Thyroid gland (tissue), 4 donors: ENCODE measurements around the gene TAS2R40. TPM values are rescaled to one million over a fixed set of nuclear protein-coding genes. Genes with fewer than 3 reads are reported as not detected.

Experiments
- DNase-seq, 2 donors: peaks; one replicate each; pipeline ENCODE4 v3.0.0-alpha.2; 2019
- H3K27ac ChIP-seq, 3 donors: fragments of 200-600 bp; sonication (generic); 1 replicate in 2 of 3; 2 replicates in 1 of 3; pipeline ENCODE4 v1.5.1; 2016 to 2019; ENCODE audit warnings: mild to moderate bottlenecking in 1 of 3, moderate library complexity in 1 of 3
- H3K27me3 ChIP-seq: fragments of 200-600 bp; sonication (generic); one replicate; pipeline ENCODE4 v1.5.1; 2019
- H3K36me3 ChIP-seq, 2 donors: fragments of 200-600 bp; sonication (generic); one replicate each; pipeline ENCODE4 v1.5.1; 2016 to 2019
- H3K4me1 ChIP-seq, 2 donors: fragments of 200-600 bp; sonication (generic); one replicate each; pipeline ENCODE4 v1.5.1; 2017 to 2019
- H3K4me3 ChIP-seq, 3 donors: fragments of 200-600 bp; sonication (generic); replicated peaks in 1 of 3; 1 replicate in 2 of 3; 2 replicates in 1 of 3; pipeline ENCODE4 v1.5.1; 2016; ENCODE audit warnings: mild to moderate bottlenecking in 1 of 3
- H3K9me3 ChIP-seq: fragments of 200-600 bp; sonication (generic); one replicate; pipeline ENCODE4 v1.5.1; 2017
- CTCF ChIP-seq, 6 experiments: fragments of 200-600 bp in 3 of 6; fragments of 450-650 bp in 3 of 6; sonication (generic) in 3 of 6; IDR thresholded peaks; one replicate each; pipeline ENCODE4 v1.5.1; 2016 to 2019; ENCODE audit warnings: antibody characterized with exemption in 6 of 6, mild to moderate bottlenecking in 2 of 6, inconsistent platforms in 1 of 6, moderate library complexity in 1 of 6
- POLR2A ChIP-seq, 2 donors: fragments of 450-650 bp; IDR thresholded peaks; one replicate each; pipeline ENCODE4 v1.6.1; 2017; ENCODE audit warnings: antibody characterized with exemption in 2 of 2, mild to moderate bottlenecking in 2 of 2, moderate library complexity in 1 of 2
- WGBS, 2 donors: methylation state at CpG; one replicate each; pipeline ENCODE4 v1.1.5; 2017; 5-methylcytosine and 5-hydroxymethylcytosine counted together
- intact Hi-C: fragments of 100-400 bp; cut with DNase I; formaldehyde crosslinking; loops from one replicate; pipeline ENCODE4 v1.15.1; 2023
- total RNA-seq, 4 donors: library from RNA; depleted of rRNA; stranded (reverse); fragments of >200 nt; gene quantifications; one replicate each; pipeline ENCODE4 v1.2.3, GENCODE V29; 2016

Gene TAS2R40
- total RNA-seq, 4 donors from 2014 or later, result not detected

GRCh38 chr7:143181349-143181748 is 40.5 kb upstream of the TAS2R40 start:
- no peak for DNase-seq
- Histone ChIP-seq H3K9me3 (no peaks in the 10 kb centered on the region), H3K4me3 (no peak overlapping the region), H3K4me1 (no peaks in the 10 kb centered on the region), H3K36me3 (no peaks in the 10 kb centered on the region), H3K27ac (no peak overlapping the region), H3K27me3 (no peaks in the 10 kb centered on the region)
- WGBS, 2 donors, result 87 to 94% methylated on average over 2 of the region's 2 CpGs
- TF ChIP-seq POLR2A (IDR thresholded peaks at IDR 0.05), result no peak
- no peak for TF ChIP-seq CTCF (IDR thresholded peaks at IDR 0.05)
- intact Hi-C loops, result no loop called here

- Histone ChIP-seq H3K27ac (no peak within 1 kb of the TSS), H3K9me3 (no peaks in the 10 kb centered on the region), H3K27me3 (no peaks in the 10 kb centered on the region), H3K36me3 (no peaks in the 10 kb centered on the region), H3K4me1 (no peaks in the 10 kb centered on the region), H3K4me3 (no peak within 1 kb of the TSS)
- WGBS, 2 donors, result 90 to 95% methylated on average over 3 of the region's 3 CpGs
- no peak for DNase-seq
- TF ChIP-seq CTCF (IDR thresholded peaks at IDR 0.05) (no peak), POLR2A (IDR thresholded peaks at IDR 0.05) (no peak)
- intact Hi-C loops, result no loop called here
Observed at GRCh38 chr7:143183024-143183423, 38.8 kb upstream of the TAS2R40 start, which contains the start of gene TAS2R39. Gene TAS2R39 (plus strand): TSS chr7:143183419. CDS start chr7:143183419, 0 bp downstream.

GRCh38 chr7:143185551-143185950 is 36.3 kb upstream of the TAS2R40 start:
- TF ChIP-seq CTCF (IDR thresholded peaks at IDR 0.05) (no peak), POLR2A (IDR thresholded peaks at IDR 0.05) (no peak)
- Histone ChIP-seq H3K4me1 (no peaks in the 10 kb centered on the region), H3K27ac (no peak overlapping the region), H3K27me3 (no peaks in the 10 kb centered on the region), H3K9me3 (no peaks in the 10 kb centered on the region), H3K4me3 (no peak overlapping the region), H3K36me3 (no peaks in the 10 kb centered on the region)
- intact Hi-C loops, result no loop called here
- WGBS, 2 donors, result 70 to 71% methylated on average over 1 of the region's 1 CpG
- no peak for DNase-seq

- 52 to 60% methylated on average over 6 of the region's 6 CpGs for WGBS, 2 donors
- H3K27ac ChIP-seq, result no peak overlapping the region
Observed at GRCh38 chr7:143188994-143189393, 32.8 kb upstream of the TAS2R40 start.

GRCh38 chr7:143193880-143194279 is 28.0 kb upstream of the TAS2R40 start:
- no peaks in the 10 kb centered on the region for H3K9me3 ChIP-seq
- intact Hi-C loops, result no loop called here
- no peaks in the 10 kb centered on the region for H3K36me3 ChIP-seq
- 76% methylated on average over 2 of the region's 2 CpGs for WGBS, 2 donors
- no peak for TF ChIP-seq POLR2A (IDR thresholded peaks at IDR 0.05)
- TF ChIP-seq CTCF (IDR thresholded peaks at IDR 0.05), result no peak
- H3K4me1 ChIP-seq, result no peaks in the 10 kb centered on the region
- no peak for DNase-seq
- no peak overlapping the region for H3K27ac ChIP-seq
- no peak overlapping the region for H3K4me3 ChIP-seq
- H3K27me3 ChIP-seq, result no peaks in the 10 kb centered on the region

More at GRCh38 chr7:143188994-143189393, 32.8 kb upstream of the TAS2R40 start:
- no peak for DNase-seq
- Histone ChIP-seq H3K9me3 (no peaks in the 10 kb centered on the region), H3K4me1 (no peaks in the 10 kb centered on the region), H3K36me3 (no peaks in the 10 kb centered on the region), H3K4me3 (no peak overlapping the region), H3K27me3 (no peaks in the 10 kb centered on the region)
- TF ChIP-seq CTCF (IDR thresholded peaks at IDR 0.05) (no peak), POLR2A (IDR thresholded peaks at IDR 0.05) (no peak)
- intact Hi-C loops, result no loop called here
